Pancreas (tissue), 10 donors: ENCODE results near the gene TULP4. TPM values are rescaled to one million over a fixed set of nuclear protein-coding genes. Genes with fewer than 3 reads are reported as not detected.

Experiments used
- ATAC-seq, 4 donors: fragments of 200-7000 bp; cut with Tn5 transposase; one replicate each; pipeline versions ENCODE4 v1.8.0 to v1.9.1; 2020; ENCODE audit warnings: mild to moderate bottlenecking in 4 of 4, moderate library complexity in 4 of 4
- DNase-seq, 6 donors: peaks; one replicate each; pipeline ENCODE4 v3.0.0-alpha.2; 2020
- FAIRE-seq: peaks from 2 replicates; lab custom pipeline; 2012; peaks lifted over from hg19 to GRCh38; lab: Jason Lieb, UNC
- H3K27ac ChIP-seq, 4 donors: fragments of 200-600 bp; sonication (generic); 1 replicate in 3 of 4; 2 replicates in 1 of 4; pipeline versions ENCODE4 v1.5.0 to v1.8.0; 2020
- H3K27me3 ChIP-seq, 4 donors: fragments of 200-600 bp; one replicate each; pipeline ENCODE4 v1.8.0; 2021
- H3K36me3 ChIP-seq, 3 donors: fragments of 200-600 bp; sonication (generic) in 1 of 3; one replicate each; pipeline versions ENCODE4 v1.5.0 to v1.8.0; 2020 to 2021
- H3K4me1 ChIP-seq, 3 donors: fragments of 200-600 bp; one replicate each; pipeline ENCODE4 v1.8.0; 2021
- H3K4me3 ChIP-seq, 4 donors: fragments of 200-600 bp; sonication (generic) in 2 of 4; one replicate each; pipeline versions ENCODE4 v1.5.0 to v1.8.0; 2020 to 2021
- H3K9me3 ChIP-seq, 4 donors: fragments of 200-600 bp; one replicate each; pipeline ENCODE4 v1.8.0; 2021
- WGBS, 2 donors: extraction: QIAGEN DNeasy Blood & Tissue Kit; methylation state at CpG; one replicate each; pipeline ENCODE4 v1.1.7; 2013; 5-methylcytosine and 5-hydroxymethylcytosine counted together
- intact Hi-C, 3 donors: fragments of 100-400 bp; cut with DNase I; formaldehyde crosslinking; loops; one replicate each; pipeline versions ENCODE4 v1.11.1 to v1.14.2; 2022
- polyA plus RNA-seq, 2 donors: library from polyadenylated mRNA; stranded (reverse); fragments of 200-250 nt; gene quantifications; one replicate each; pipeline ENCODE4 v1.2.3, GENCODE V29; 2013
- total RNA-seq, 6 donors: library from RNA; stranded (reverse); fragmentation: NEBNext Ultra II Directional in 4 of 6; extraction: Animal tissue kit (Norgen Biotek cat#: 25700) in 4 of 6; gene quantifications; one replicate each; pipeline versions ENCODE4 v1.2.1 to v1.2.4, GENCODE V29; 2021 to 2023
- TF ChIP-seq, protein P1 (sequence below), 4 donors: fragments of 200-600 bp; sonication (generic) in 3 of 4; IDR thresholded peaks; one replicate each; pipeline versions ENCODE4 v1.5.0 to v1.8.0; 2021; ENCODE audit warnings: antibody characterized with exemption in 4 of 4
- donor health status: healthy with polysubstance abuse.
- donor health status: DM: no; HTN: no; CAD: no; lungs with moderate emphysema.
- donor health status: DM: no; HTN: no; CAD: no.
- donor health status: control.
- donor health status: control.
- donor health status: Bipolar disorder and iron deficiency.
- donor health status: DM: yes; HTN: yes; CAD: no.
- donor health status: DM: no; HTN: no; CAD: no.
- donor health status: DM: no; HTN: no; CAD: no.
- donor health status: DM: yes; HTN: yes; CAD: no.

The TULP4 gene
- total and polyA plus RNA-seq, 8 donors: 3.1 to 88.8 (median 48.0) TPM

GRCh38 chr6:158487495-158487894, 175.2 kb downstream of the TULP4 start:
- Histone ChIP-seq H3K4me3 (no peak overlapping the region), H3K27me3 (no peaks in the 10 kb centered on the region), H3K9me3 (no peaks in the 10 kb centered on the region), H3K36me3 (no peaks in the 10 kb centered on the region), H3K27ac (no peak overlapping the region), H3K4me1 (peaks cover 0 to 7% (median 6%) of the 10 kb centered on the region in 3 donors)
- FAIRE-seq (no peak), DNase-seq (no peak), ATAC-seq (no peak)
- 93 to 98% methylated on average over 5 of the region's 5 CpGs for WGBS, 2 donors
- TF ChIP-seq, protein P1, sequence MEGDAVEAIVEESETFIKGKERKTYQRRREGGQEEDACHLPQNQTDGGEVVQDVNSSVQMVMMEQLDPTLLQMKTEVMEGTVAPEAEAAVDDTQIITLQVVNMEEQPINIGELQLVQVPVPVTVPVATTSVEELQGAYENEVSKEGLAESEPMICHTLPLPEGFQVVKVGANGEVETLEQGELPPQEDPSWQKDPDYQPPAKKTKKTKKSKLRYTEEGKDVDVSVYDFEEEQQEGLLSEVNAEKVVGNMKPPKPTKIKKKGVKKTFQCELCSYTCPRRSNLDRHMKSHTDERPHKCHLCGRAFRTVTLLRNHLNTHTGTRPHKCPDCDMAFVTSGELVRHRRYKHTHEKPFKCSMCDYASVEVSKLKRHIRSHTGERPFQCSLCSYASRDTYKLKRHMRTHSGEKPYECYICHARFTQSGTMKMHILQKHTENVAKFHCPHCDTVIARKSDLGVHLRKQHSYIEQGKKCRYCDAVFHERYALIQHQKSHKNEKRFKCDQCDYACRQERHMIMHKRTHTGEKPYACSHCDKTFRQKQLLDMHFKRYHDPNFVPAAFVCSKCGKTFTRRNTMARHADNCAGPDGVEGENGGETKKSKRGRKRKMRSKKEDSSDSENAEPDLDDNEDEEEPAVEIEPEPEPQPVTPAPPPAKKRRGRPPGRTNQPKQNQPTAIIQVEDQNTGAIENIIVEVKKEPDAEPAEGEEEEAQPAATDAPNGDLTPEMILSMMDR (IDR thresholded peaks at IDR 0.05): no peak
- intact Hi-C loops: no loop called here

DNA sequence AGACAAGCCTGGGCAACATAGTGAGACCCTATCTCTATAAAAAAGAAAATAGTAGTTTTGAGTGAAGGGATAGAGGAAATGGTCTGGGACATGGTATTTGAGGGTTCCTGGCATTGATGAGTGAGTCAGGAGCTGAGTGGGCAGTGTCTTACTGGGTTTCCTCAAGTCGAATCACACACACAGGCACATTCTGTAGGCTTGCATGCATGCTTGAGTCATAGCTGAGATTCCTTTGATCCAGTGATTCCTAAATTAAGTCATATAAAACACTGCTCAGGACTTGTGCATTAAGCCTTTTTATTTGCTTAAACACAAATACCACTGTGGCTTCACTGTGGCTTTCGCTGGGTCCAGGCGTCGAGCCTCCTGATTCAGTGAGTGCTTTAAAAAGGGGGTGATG, 175.8 kb downstream of the TULP4 start:
- intact Hi-C loops: no loop called here
- FAIRE-seq (no peak), DNase-seq (no peak), ATAC-seq (peak in 2 of 4 donors; percentile 28 to 40)
- peaks cover 0 to 9% (median 9%) of the 10 kb centered on the region in 3 donors for H3K4me1 ChIP-seq
- no peaks in the 10 kb centered on the region for H3K9me3 ChIP-seq
- H3K4me3 ChIP-seq: no peak overlapping the region
- no peak overlapping the region for H3K27ac ChIP-seq
- H3K27me3 ChIP-seq: no peaks in the 10 kb centered on the region
- H3K36me3 ChIP-seq: no peaks in the 10 kb centered on the region
- TF ChIP-seq, protein P1 (IDR thresholded peaks at IDR 0.05): no peak
- WGBS, 2 donors: 89 to 92% methylated on average over 4 of the region's 4 CpGs

GRCh38 chr6:158489441-158489840, 177.2 kb downstream of the TULP4 start:
- Histone ChIP-seq H3K36me3 (no peaks in the 10 kb centered on the region), H3K27ac (no peak overlapping the region), H3K4me1 (peaks cover 0 to 9% (median 9%) of the 10 kb centered on the region in 3 donors), H3K4me3 (no peak overlapping the region), H3K9me3 (no peaks in the 10 kb centered on the region), H3K27me3 (no peaks in the 10 kb centered on the region)
- 86 to 89% methylated on average over 4 of the region's 4 CpGs for WGBS, 2 donors
- TF ChIP-seq, protein P1 (IDR thresholded peaks at IDR 0.05): no peak
- FAIRE-seq (no peak), ATAC-seq (no peak), DNase-seq (no peak)
- intact Hi-C loops: no loop called here

GRCh38 chr6:158492881-158493280, 180.6 kb downstream of the TULP4 start:
- ATAC-seq (peak; percentile 79 to 93 (median 90)), FAIRE-seq (no peak), DNase-seq (peak; percentile 78 to 87 (median 80))
- Histone ChIP-seq H3K27ac (peak overlapping the region in 1 of 4 donors; percentile 5), H3K4me1 (peaks cover 7 to 20% (median 18%) of the 10 kb centered on the region in 3 donors), H3K9me3 (no peaks in the 10 kb centered on the region), H3K4me3 (no peak overlapping the region), H3K27me3 (no peaks in the 10 kb centered on the region), H3K36me3 (no peaks in the 10 kb centered on the region)
- WGBS, 2 donors: 39 to 41% methylated on average over 3 of the region's 3 CpGs
- TF ChIP-seq, protein P1 (IDR thresholded peaks at IDR 0.05): no peak
- intact Hi-C loops: no loop called here

- ATAC-seq (peak in 3 of 4 donors; percentile 32 to 50 (median 36)), DNase-seq (no peak), FAIRE-seq (no peak)
- 84 to 91% methylated on average over 3 of the region's 3 CpGs for WGBS, 2 donors
- TF ChIP-seq, protein P1 (IDR thresholded peaks at IDR 0.05): no peak
- intact Hi-C loops: no loop called here
- Histone ChIP-seq H3K9me3 (no peaks in the 10 kb centered on the region), H3K36me3 (peaks cover 0 to 4% (median 0%) of the 10 kb centered on the region in 3 donors), H3K4me3 (no peak overlapping the region), H3K27me3 (no peaks in the 10 kb centered on the region), H3K27ac (no peak overlapping the region), H3K4me1 (peaks cover 7 to 20% (median 18%) of the 10 kb centered on the region in 3 donors)
These were observed 184.4 kb downstream of the TULP4 start for GRCh38 chr6:158496700-158497099.
